ENCODE results near the gene EPN1. TPM values are rescaled to one million over a fixed set of nuclear protein-coding genes. Genes with fewer than 3 reads are reported as not detected.

EPN1 gene
- total RNA-seq, 1 experiment from 2014 or later: 102 TPM

- no peaks in the 10 kb centered on the region for H3K9me3 Mint-ChIP-seq (ENCODE audit: unreplicated experiment)
- peaks cover 18% of the 10 kb centered on the region for H3K4me1 Mint-ChIP-seq (ENCODE audit: insufficient read depth, unreplicated experiment)
- ChIA-PET CTCF (no interaction called here), POLR2A (no interaction called here)
- intact Hi-C loops (cut with micrococcal nuclease): no loop called here
- peaks cover 44% of the 10 kb centered on the region for H3K36me3 Mint-ChIP-seq (ENCODE audit: insufficient read depth, unreplicated experiment)
- H3K4me3 Mint-ChIP-seq (ENCODE audit: unreplicated experiment): no peak overlapping the region
- no peak for TF ChIP-seq CTCF (IDR thresholded peaks at IDR 0.05; ENCODE audit: unreplicated experiment)
- no peak overlapping the region for H3K27ac Mint-ChIP-seq (ENCODE audit: low read depth, unreplicated experiment)
- BruUV-seq (replicated peaks): no TSS peak
- no peaks in the 10 kb centered on the region for H3K27me3 Mint-ChIP-seq (ENCODE audit: insufficient read depth, unreplicated experiment)
- DNase-seq (ENCODE audit: unreplicated experiment): no peak
These were observed 5.5 kb downstream of the EPN1 start for GRCh38 chr19:55680339-55681130.

GRCh38 chr19:55681131-55682092, 6.4 kb downstream of the EPN1 start:
- no peak overlapping the region for H3K27ac Mint-ChIP-seq (ENCODE audit: low read depth, unreplicated experiment)
- DNase-seq (ENCODE audit: unreplicated experiment): no peak
- H3K4me1 Mint-ChIP-seq (ENCODE audit: insufficient read depth, unreplicated experiment): peaks cover 17% of the 10 kb centered on the region
- H3K4me3 Mint-ChIP-seq (ENCODE audit: unreplicated experiment): no peak overlapping the region
- no peak for TF ChIP-seq CTCF (IDR thresholded peaks at IDR 0.05; ENCODE audit: unreplicated experiment)
- intact Hi-C loops (cut with micrococcal nuclease): no loop called here
- no peaks in the 10 kb centered on the region for H3K27me3 Mint-ChIP-seq (ENCODE audit: insufficient read depth, unreplicated experiment)
- BruUV-seq (replicated peaks): no TSS peak
- ChIA-PET CTCF (no interaction called here), POLR2A (no interaction called here)
- H3K36me3 Mint-ChIP-seq (ENCODE audit: insufficient read depth, unreplicated experiment): peaks cover 51% of the 10 kb centered on the region
- no peaks in the 10 kb centered on the region for H3K9me3 Mint-ChIP-seq (ENCODE audit: unreplicated experiment)

GRCh38 chr19:55683449-55684261, 8.6 kb downstream of the EPN1 start:
- H3K27me3 Mint-ChIP-seq (ENCODE audit: insufficient read depth, unreplicated experiment): no peaks in the 10 kb centered on the region
- TF ChIP-seq CTCF (IDR thresholded peaks at IDR 0.05; ENCODE audit: unreplicated experiment): no peak
- ChIA-PET CTCF (no interaction called here), POLR2A (no interaction called here)
- peaks cover 39% of the 10 kb centered on the region for H3K36me3 Mint-ChIP-seq (ENCODE audit: insufficient read depth, unreplicated experiment)
- H3K9me3 Mint-ChIP-seq (ENCODE audit: unreplicated experiment): no peaks in the 10 kb centered on the region
- no peak overlapping the region for H3K4me3 Mint-ChIP-seq (ENCODE audit: unreplicated experiment)
- H3K4me1 Mint-ChIP-seq (ENCODE audit: insufficient read depth, unreplicated experiment): peaks cover 5% of the 10 kb centered on the region
- intact Hi-C loops (cut with micrococcal nuclease): no loop called here
- H3K27ac Mint-ChIP-seq (ENCODE audit: low read depth, unreplicated experiment): no peak overlapping the region
- no TSS peak for BruUV-seq (replicated peaks)
- DNase-seq (ENCODE audit: unreplicated experiment): no peak
